Caco-2 (cell line): Measurements from ENCODE around the gene C1orf198. TPM values are rescaled to one million over a fixed set of nuclear protein-coding genes. Genes with fewer than 3 reads are reported as not detected.

Source experiments
- BruUV-seq: library from RNA; stranded (reverse); fragments of 400-500 nt; replicated peaks from 2 replicates; lab custom pipeline; 2021; lab: Mats Ljungman, UMichigan
- CTCF ChIA-PET: fragments of 300-600 bp; sonication (Branson Sonifier 250); formaldehyde crosslinking; loops from one replicate; lab custom pipeline; 2022; ENCODE audit warnings: antibody characterized with exemption; lab: Charles Lee
- POLR2A ChIA-PET: fragments of 300-600 bp; sonication (Branson Sonifier 250); formaldehyde crosslinking; loops from one replicate; lab custom pipeline; 2022; ENCODE audit warnings: antibody characterized with exemption; lab: Charles Lee
- DNase-seq, 2 experiments: peaks; one replicate each; pipeline versions ENCODE4 v3.0.0 to v3.0.0-alpha.2; 2020 to 2022
- H3K27me3 ChIP-seq: replicated peaks from 2 replicates; pipeline ENCODE4 v1.6.0; 2011; ENCODE audit warnings: low read length; ENCODE audit not compliant: control insufficient read depth, insufficient read depth
- H3K36me3 ChIP-seq: 2 replicates; pipeline ENCODE4 v1.5.1; 2011; ENCODE audit warnings: low read length; ENCODE audit not compliant: control insufficient read depth, insufficient read depth
- H3K4me1 ChIP-seq: fragments of 250-450 bp; sonication (Bioruptor Pico); 2 replicates; pipeline ENCODE4 v1.5.1; 2020; ENCODE audit warnings: mild to moderate bottlenecking
- H3K4me3 ChIP-seq: 2 replicates; pipeline ENCODE4 v1.5.1; 2011; ENCODE audit warnings: low read depth, mild to moderate bottlenecking, control low read depth, low read length
- H3K9me3 ChIP-seq: fragments of 250-450 bp; sonication (Bioruptor Pico); 2 replicates; pipeline ENCODE4 v1.5.1; 2020; ENCODE audit warnings: mild to moderate bottlenecking, moderate library complexity
- H3K27ac Mint-ChIP-seq: one replicate; pipeline ENCODE4 v1.8.0; 2022; ENCODE audit warnings: mixed read lengths; ENCODE audit not compliant: unreplicated experiment
- H3K27me3 Mint-ChIP-seq: one replicate; pipeline ENCODE4 v1.8.0; 2022; ENCODE audit warnings: mixed read lengths; ENCODE audit not compliant: insufficient read depth, unreplicated experiment
- H3K36me3 Mint-ChIP-seq: one replicate; pipeline ENCODE4 v1.8.0; 2022; ENCODE audit warnings: mild to moderate bottlenecking, mixed read lengths; ENCODE audit not compliant: insufficient read depth, unreplicated experiment
- H3K4me1 Mint-ChIP-seq: one replicate; pipeline ENCODE4 v1.8.0; 2022; ENCODE audit warnings: low read depth, mixed read lengths; ENCODE audit not compliant: unreplicated experiment
- H3K4me3 Mint-ChIP-seq: one replicate; pipeline ENCODE4 v1.8.0; 2022; ENCODE audit warnings: mild to moderate bottlenecking, moderate library complexity, mixed read lengths; ENCODE audit not compliant: unreplicated experiment
- H3K9me3 Mint-ChIP-seq: one replicate; pipeline ENCODE4 v1.8.0; 2022; ENCODE audit warnings: mixed read lengths; ENCODE audit not compliant: unreplicated experiment
- CTCF ChIP-seq, 2 experiments: fragments of 200-600 bp in 1 of 2; IDR thresholded peaks; 1 replicate in 1 of 2; 2 replicates in 1 of 2; pipeline versions ENCODE4 v1.5.1 to v1.8.0; 2011 to 2022; ENCODE audit warnings: antibody characterized with exemption in 1 of 2, control low read depth in 1 of 2, inconsistent platforms in 1 of 2, low read depth in 1 of 2, low read length in 1 of 2, mild to moderate bottlenecking in 1 of 2, moderate library complexity in 1 of 2; ENCODE audit not compliant: insufficient read depth in 1 of 2, severe bottlenecking in 1 of 2, unreplicated experiment in 1 of 2
- intact Hi-C: fragments of 100-400 bp; cut with micrococcal nuclease; formaldehyde crosslinking; loops from one replicate; pipeline ENCODE4 v1.10.0; 2022; ENCODE audit not compliant: unreplicated experiment
- total RNA-seq: library from RNA; stranded (reverse); gene quantifications from 2 replicates; pipeline ENCODE4 v1.2.3, GENCODE V29; 2022

Gene C1orf198
- total RNA-seq, 1 experiment from 2014 or later: 92.2 TPM

GRCh38 chr1:230877924-230878590 is 9.7 kb upstream of the C1orf198 start:
- CTCF ChIA-PET: no interaction called here
- POLR2A ChIA-PET: no interaction called here

GRCh38 chr1:230877146-230877923 is 9.0 kb upstream of the C1orf198 start:
- H3K36me3 ChIP-seq: no peaks in the 10 kb centered on the region
- ChIA-PET CTCF (no interaction called here), POLR2A (no interaction called here)
- TF ChIP-seq CTCF (IDR thresholded peaks at IDR 0.05; ENCODE audit: insufficient read depth in 1 of 2, low read depth in 1 of 2, low read length in 1 of 2, severe bottlenecking in 1 of 2, unreplicated experiment in 1 of 2): no peak
- H3K4me3 ChIP-seq: no peak overlapping the region
- intact Hi-C loops: no loop called here
- H3K4me1 ChIP-seq: no peaks in the 10 kb centered on the region
- Mint-ChIP-seq H3K9me3 (no peaks in the 10 kb centered on the region), H3K4me3 (no peak overlapping the region), H3K27me3 (no peaks in the 10 kb centered on the region), H3K36me3 (peaks cover 9% of the 10 kb centered on the region), H3K4me1 (no peaks in the 10 kb centered on the region), H3K27ac (no peak overlapping the region)
- H3K9me3 ChIP-seq: no peaks in the 10 kb centered on the region
- DNase-seq: no peak
- H3K27me3 ChIP-seq: no peaks in the 10 kb centered on the region
- no TSS peak for BruUV-seq

More at GRCh38 chr1:230877924-230878590, 9.7 kb upstream of the C1orf198 start:
- Mint-ChIP-seq H3K4me3 (no peak overlapping the region), H3K27me3 (no peaks in the 10 kb centered on the region), H3K4me1 (no peaks in the 10 kb centered on the region), H3K36me3 (peaks cover 9% of the 10 kb centered on the region), H3K9me3 (no peaks in the 10 kb centered on the region), H3K27ac (no peak overlapping the region)
- TF ChIP-seq CTCF (IDR thresholded peaks at IDR 0.05; ENCODE audit: insufficient read depth in 1 of 2, low read depth in 1 of 2, low read length in 1 of 2, severe bottlenecking in 1 of 2, unreplicated experiment in 1 of 2): no peak
- Histone ChIP-seq H3K9me3 (no peaks in the 10 kb centered on the region; the same call in 1 of the 2 replicates), H3K4me1 (no peaks in the 10 kb centered on the region), H3K27me3 (no peaks in the 10 kb centered on the region), H3K36me3 (no peaks in the 10 kb centered on the region), H3K4me3 (no peak overlapping the region)
- DNase-seq: no peak
- BruUV-seq: no TSS peak
- intact Hi-C loops: no loop called here

- no peak for TF ChIP-seq CTCF (IDR thresholded peaks at IDR 0.05; ENCODE audit: insufficient read depth in 1 of 2, low read depth in 1 of 2, low read length in 1 of 2, severe bottlenecking in 1 of 2, unreplicated experiment in 1 of 2)
- DNase-seq: no peak
- H3K4me1 ChIP-seq: no peaks in the 10 kb centered on the region
- BruUV-seq: no TSS peak
- no peaks in the 10 kb centered on the region for H3K9me3 Mint-ChIP-seq
- H3K36me3 ChIP-seq: no peaks in the 10 kb centered on the region
- no peaks in the 10 kb centered on the region for H3K27me3 Mint-ChIP-seq
- peaks cover 9% of the 10 kb centered on the region for H3K36me3 Mint-ChIP-seq
- intact Hi-C loops: no loop called here
- no peak overlapping the region for H3K4me3 ChIP-seq
- ChIA-PET CTCF (no interaction called here), POLR2A (no interaction called here)
- H3K4me1 Mint-ChIP-seq: peaks cover under 1% of the 10 kb centered on the region
- H3K27ac Mint-ChIP-seq: no peak overlapping the region
- no peak overlapping the region for H3K4me3 Mint-ChIP-seq
- no peaks in the 10 kb centered on the region for H3K27me3 ChIP-seq
- H3K9me3 ChIP-seq: no peaks in the 10 kb centered on the region
Observed at GRCh38 chr1:230876660-230877059, 8.3 kb upstream of the C1orf198 start.
